ENCODE results near the gene TRIM44. TPM values are rescaled to one million over a fixed set of nuclear protein-coding genes. Genes with fewer than 3 reads are reported as not detected.

TRIM44 gene
- total and polyA plus RNA-seq, 3 donors from 2014 or later: 37.1 to 42.3 (median 41.6) TPM

DNA sequence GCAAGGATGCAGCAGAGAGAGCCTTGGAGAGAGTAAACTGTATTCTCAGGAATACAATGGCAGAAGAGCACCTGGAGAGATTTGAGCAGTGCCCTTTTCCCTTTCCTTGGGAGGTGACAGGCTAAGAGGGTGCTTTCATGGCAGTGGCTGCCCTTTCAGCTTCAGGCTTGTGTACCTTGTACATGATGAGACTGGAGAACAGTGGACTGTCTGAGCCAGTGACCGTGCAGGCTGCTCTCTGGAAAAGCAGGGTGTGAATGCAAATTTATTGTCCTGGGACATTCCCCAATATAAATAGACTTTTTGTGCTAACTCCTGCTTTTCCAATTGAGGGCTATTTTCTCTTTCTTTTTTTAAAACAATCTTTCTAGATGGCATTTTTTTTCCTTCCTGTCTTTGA is 99.3 kb downstream of the TRIM44 start:
- no peaks in the 10 kb centered on the region for H3K27me3 ChIP-seq
- H3K4me1 ChIP-seq: peaks cover 15% of the 10 kb centered on the region
- no peak overlapping the region for H3K4me3 ChIP-seq
- TF ChIP-seq POLR2A (IDR thresholded peaks at IDR 0.05): no peak
- TF ChIP-seq, protein P1, sequence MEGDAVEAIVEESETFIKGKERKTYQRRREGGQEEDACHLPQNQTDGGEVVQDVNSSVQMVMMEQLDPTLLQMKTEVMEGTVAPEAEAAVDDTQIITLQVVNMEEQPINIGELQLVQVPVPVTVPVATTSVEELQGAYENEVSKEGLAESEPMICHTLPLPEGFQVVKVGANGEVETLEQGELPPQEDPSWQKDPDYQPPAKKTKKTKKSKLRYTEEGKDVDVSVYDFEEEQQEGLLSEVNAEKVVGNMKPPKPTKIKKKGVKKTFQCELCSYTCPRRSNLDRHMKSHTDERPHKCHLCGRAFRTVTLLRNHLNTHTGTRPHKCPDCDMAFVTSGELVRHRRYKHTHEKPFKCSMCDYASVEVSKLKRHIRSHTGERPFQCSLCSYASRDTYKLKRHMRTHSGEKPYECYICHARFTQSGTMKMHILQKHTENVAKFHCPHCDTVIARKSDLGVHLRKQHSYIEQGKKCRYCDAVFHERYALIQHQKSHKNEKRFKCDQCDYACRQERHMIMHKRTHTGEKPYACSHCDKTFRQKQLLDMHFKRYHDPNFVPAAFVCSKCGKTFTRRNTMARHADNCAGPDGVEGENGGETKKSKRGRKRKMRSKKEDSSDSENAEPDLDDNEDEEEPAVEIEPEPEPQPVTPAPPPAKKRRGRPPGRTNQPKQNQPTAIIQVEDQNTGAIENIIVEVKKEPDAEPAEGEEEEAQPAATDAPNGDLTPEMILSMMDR (IDR thresholded peaks at IDR 0.05): no peak
- no peak overlapping the region for H3K27ac ChIP-seq
- no peaks in the 10 kb centered on the region for H3K9me3 ChIP-seq
- no peak for DNase-seq
- H3K36me3 ChIP-seq (ENCODE audit: low read depth, missing control alignments): no peaks in the 10 kb centered on the region
- WGBS, 2 donors: 44 to 53% methylated on average over 1 of the region's 1 CpG
- intact Hi-C loops (cut with DNase I; ENCODE audit: low total_unique reads): no loop called here

DNA sequence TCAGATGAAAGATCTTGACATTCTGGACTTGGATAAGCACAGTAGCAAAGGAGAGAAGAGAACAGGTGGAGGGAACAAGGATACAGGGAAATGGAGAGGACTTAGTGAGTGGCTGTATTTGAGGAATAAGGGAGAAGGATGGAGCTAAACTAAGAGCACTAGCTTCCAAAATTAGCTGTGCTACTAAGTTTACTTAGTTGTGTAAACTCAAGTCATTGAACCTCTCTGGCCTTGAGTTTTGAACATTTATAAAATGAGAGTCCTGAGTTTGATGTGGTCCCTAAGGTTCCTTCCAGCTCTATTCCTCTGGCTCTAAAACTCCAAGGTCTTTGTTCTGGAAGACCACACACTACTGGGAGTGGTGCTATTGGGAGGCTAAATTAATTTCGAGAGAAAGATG is 100.7 kb downstream of the TRIM44 start:
- no peaks in the 10 kb centered on the region for H3K36me3 ChIP-seq (ENCODE audit: low read depth, missing control alignments)
- TF ChIP-seq, protein P1 (IDR thresholded peaks at IDR 0.05): no peak
- no peak for TF ChIP-seq POLR2A (IDR thresholded peaks at IDR 0.05)
- intact Hi-C loops (cut with DNase I; ENCODE audit: low total_unique reads): no loop called here
- 53 to 70% methylated on average over 1 of the region's 1 CpG for WGBS, 2 donors
- no peak for DNase-seq
- H3K9me3 ChIP-seq: no peaks in the 10 kb centered on the region
- no peaks in the 10 kb centered on the region for H3K27me3 ChIP-seq
- H3K27ac ChIP-seq: no peak overlapping the region
- peaks cover 15% of the 10 kb centered on the region for H3K4me1 ChIP-seq
- no peak overlapping the region for H3K4me3 ChIP-seq

DNA sequence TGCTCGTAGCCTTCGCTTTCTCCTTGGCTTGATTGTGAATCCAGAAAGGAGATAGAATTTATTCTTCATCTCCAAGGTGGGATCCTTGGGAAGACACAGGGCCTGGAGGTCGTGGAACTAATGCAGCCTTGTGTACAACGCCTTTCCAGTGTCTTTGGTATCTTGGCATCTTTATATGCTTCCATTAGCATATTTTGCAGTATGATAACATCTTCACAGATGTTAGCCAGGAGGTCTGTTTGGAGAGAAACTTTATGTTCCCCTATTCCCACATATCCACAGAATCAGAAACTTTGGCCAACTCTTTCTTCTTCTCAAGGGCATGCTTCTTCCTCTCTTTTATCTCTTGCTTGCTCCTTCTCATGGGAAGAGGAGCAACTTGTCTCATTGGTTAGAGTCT is 101.2 kb downstream of the TRIM44 start:
- intact Hi-C loops (cut with DNase I; ENCODE audit: low total_unique reads): no loop called here
- WGBS, 2 donors: 55 to 70% methylated on average over 4 of the region's 4 CpGs
- no peaks in the 10 kb centered on the region for H3K36me3 ChIP-seq (ENCODE audit: low read depth, missing control alignments)
- H3K4me1 ChIP-seq: peaks cover 15% of the 10 kb centered on the region
- H3K27ac ChIP-seq: no peak overlapping the region
- H3K4me3 ChIP-seq: no peak overlapping the region
- no peaks in the 10 kb centered on the region for H3K9me3 ChIP-seq
- TF ChIP-seq, protein P1 (IDR thresholded peaks at IDR 0.05): no peak
- TF ChIP-seq POLR2A (IDR thresholded peaks at IDR 0.05): no peak
- DNase-seq: no peak
- H3K27me3 ChIP-seq: no peaks in the 10 kb centered on the region

DNA sequence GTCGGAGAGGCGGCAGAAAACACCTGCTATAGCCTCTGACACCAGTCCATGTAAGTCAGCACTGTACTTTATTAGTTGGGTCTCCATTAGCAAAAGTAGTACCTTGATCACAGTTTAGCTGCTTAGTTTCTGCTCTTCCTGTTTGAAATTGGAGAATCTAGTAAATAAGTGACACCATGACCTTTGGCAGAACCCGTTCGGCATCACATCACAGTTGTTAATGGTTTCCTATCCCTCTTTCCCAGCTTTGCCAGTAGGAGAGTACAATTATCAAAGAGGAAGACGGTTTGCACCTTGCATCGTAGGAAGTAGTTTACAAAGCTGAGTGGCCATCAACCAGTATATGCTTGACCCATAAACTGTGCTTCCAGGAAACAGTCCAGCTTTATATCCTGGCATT is 101.8 kb downstream of the TRIM44 start:
- TF ChIP-seq, protein P1 (IDR thresholded peaks at IDR 0.05): no peak
- no peak overlapping the region for H3K4me3 ChIP-seq
- H3K4me1 ChIP-seq: peaks cover 15% of the 10 kb centered on the region
- H3K36me3 ChIP-seq (ENCODE audit: low read depth, missing control alignments): no peaks in the 10 kb centered on the region
- intact Hi-C loops (cut with DNase I; ENCODE audit: low total_unique reads): no loop called here
- H3K27ac ChIP-seq: no peak overlapping the region
- H3K9me3 ChIP-seq: no peaks in the 10 kb centered on the region
- no peak for DNase-seq
- H3K27me3 ChIP-seq: no peaks in the 10 kb centered on the region
- 83 to 86% methylated on average over 6 of the region's 6 CpGs for WGBS, 2 donors

DNA sequence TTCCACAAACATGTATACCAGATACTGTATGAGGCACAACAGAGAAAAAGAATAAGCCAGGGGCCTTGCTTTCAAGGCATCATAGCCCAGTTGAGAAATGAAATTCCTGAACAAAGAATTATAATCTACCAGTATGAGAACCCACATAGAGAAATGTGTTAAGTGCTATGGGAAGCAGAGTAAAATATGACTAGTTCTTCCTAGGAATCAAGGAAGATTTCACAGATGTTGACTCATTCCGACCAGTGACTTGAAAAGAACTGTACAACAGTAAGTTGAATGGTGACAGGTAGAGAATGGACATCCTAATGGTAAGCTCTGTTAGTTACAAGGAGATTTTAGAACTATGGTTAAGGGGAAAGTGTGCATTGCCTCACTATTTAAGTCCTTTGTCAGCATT is 102.6 kb downstream of the TRIM44 start:
- Histone ChIP-seq H3K27ac (no peak overlapping the region), H3K4me3 (no peak overlapping the region), H3K4me1 (peaks cover 15% of the 10 kb centered on the region), H3K36me3 (ENCODE audit: low read depth, missing control alignments) (no peaks in the 10 kb centered on the region), H3K27me3 (no peaks in the 10 kb centered on the region), H3K9me3 (no peaks in the 10 kb centered on the region)
- DNase-seq: no peak
- TF ChIP-seq POLR2A (IDR thresholded peaks at IDR 0.05): no peak
- TF ChIP-seq, protein P1 (IDR thresholded peaks at IDR 0.05): no peak
- WGBS, 2 donors: 96 to 100% methylated on average over 1 of the region's 1 CpG
- intact Hi-C loops (cut with DNase I; ENCODE audit: low total_unique reads): no loop called here

Data from testis (tissue), 3 donors.